Upper lobe of left lung (tissue), 4 donors: ENCODE measurements around the gene ULK4.

Source experiments
- CTCF ChIP-seq, 6 experiments: fragments of 450-650 bp in 4 of 6; fragments of 200-600 bp in 2 of 6; sonication (generic) in 2 of 6; IDR thresholded peaks; one replicate each; pipeline ENCODE4 v1.5.1; 2016 to 2019; ENCODE audit warnings: antibody characterized with exemption in 6 of 6
- EP300 ChIP-seq, 4 donors: sonication (generic); formaldehyde crosslinking; IDR thresholded peaks; one replicate each; pipeline ENCODE4 v1.5.1; 2017; ENCODE audit warnings: antibody characterized with exemption in 4 of 4, control low read depth in 2 of 4
- POLR2A ChIP-seq, 4 donors: fragments of 450-650 bp; IDR thresholded peaks; one replicate each; pipeline ENCODE4 v1.5.1; 2016 to 2017; ENCODE audit warnings: antibody characterized with exemption in 4 of 4, mild to moderate bottlenecking in 2 of 4

DNA sequence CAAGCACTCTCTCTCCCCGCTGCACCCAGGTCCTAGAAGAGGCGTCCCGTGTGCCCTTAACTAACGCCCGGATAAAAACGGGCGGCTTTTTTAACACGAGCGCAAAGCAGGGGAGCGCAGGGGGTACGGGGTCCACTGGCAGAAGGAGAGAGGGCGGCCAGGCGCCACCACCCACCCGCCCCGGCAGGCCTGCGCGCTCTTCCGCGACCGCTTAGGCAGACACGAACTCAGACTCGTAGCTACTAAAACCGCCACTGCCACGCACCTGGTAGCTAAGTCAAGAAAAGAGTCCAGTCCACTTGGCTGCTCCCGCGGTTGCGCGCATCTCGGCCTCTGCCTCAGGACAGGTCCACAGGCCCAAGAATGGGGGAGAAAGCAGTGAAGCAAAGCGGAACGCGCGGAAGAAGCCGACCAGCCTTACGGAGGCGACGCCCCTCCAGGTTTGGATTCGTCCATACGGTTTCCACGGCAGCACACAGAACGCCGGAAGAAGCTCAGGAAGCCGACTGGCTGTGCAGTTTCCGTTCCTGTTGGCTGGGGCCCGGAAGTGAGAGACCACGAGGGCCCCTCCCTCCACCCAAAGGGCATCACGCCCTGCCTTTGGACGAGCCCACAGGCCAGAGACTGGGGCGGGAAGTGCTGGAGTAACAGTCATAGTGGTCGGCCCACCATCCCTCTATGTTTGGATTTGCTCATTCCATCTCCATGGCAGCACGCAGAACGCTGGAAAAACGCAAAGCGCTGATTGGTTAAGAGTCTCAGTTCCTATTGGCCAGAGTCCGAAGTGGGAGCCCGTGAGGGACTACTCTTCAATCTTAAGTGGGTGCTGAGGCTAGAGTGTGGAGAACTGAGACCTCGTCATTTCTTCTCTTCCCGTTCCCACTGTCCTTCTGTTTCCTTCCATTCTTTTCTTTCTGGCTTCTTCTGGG, at the start of gene ULK4:
- TF ChIP-seq POLR2A (IDR thresholded peaks at IDR 0.05) (peak in 3 of 4 donors; percentile 24 to 81 (median 61)), EP300 (IDR thresholded peaks at IDR 0.05) (peak in 3 of 4 donors; percentile 23 to 84 (median 79)), CTCF (IDR thresholded peaks at IDR 0.05) (peak in 3 of 6 experiments; percentile 8 to 29 (median 14))
